Measurements from ENCODE around the gene ZNRF3.
"Not testable (repeated sequence)": the region's sequence is repeated elsewhere in the genome, so short reads cannot be mapped to it uniquely, and the experiment has no call there.

ZNRF3 gene

DNA sequence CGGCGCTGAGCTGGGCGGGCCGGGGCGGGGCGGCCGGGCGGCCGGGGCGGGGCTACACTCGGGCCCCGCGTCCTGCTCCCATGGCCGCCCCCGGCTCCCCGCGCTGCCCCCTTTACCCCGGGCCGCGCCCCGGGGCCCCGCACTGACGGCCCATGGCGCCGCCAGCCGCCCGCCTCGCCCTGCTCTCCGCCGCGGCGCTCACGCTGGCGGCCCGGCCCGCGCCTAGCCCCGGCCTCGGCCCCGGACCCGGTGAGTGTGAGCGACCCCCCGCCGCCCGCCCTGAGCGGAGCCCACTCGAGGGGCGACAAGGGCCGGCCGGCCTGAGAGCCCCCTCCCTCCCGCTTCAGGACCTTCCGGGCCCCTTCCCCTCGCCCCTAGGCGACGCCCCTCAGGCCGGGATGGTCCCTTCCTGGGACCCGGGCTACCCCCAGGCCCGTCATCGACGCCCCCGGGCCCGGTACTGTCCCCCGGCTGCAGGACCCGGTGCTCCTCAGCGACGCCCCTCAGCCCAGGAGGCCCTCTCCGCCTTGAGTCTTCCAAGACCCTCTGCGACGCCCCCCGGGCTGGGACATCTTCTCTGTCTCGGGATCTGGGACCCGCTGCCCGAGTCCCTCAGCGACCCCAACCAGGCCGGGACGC, 189.7 kb downstream of the ZNRF3 start, which contains the start of gene KREMEN1:
KREMEN1 (plus strand) TSS at position 57 of the 639 bp plus-strand sequence; CDS start at position 153, 96 bp downstream.
- no peak for DNase-seq

DNA sequence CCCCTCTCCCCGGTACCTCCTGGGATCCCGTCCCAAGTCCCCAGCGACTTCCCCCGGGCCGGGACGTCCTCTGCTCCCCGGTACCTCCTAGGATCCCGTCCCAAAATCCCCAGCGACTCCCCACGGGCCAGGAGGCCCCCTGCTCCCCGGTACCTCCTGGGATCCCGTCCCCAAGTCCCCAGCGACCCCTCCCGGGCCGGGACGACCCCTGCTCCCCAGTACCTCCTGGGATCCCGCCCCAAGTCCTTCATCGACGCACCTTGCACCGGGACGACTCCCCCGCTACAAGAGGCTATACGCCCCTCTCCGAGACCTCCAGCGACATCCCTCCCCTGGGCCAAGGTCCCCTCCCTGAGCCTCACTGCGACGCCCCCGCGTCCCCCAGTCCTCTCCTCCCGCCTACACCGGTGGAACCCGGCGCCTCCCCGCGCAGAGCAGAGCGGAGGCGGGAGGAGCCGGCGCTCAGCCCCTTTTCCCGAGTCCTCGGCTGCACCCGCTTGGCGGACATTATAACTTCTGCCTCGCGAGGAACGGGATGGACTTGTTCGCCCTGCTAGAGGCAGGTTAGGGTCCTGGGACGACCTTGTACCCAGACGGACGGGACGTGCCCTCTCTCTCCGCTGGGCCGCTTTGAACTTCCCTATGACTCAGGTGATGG, 190.4 kb downstream of the ZNRF3 start:
- no peak for DNase-seq

DNA sequence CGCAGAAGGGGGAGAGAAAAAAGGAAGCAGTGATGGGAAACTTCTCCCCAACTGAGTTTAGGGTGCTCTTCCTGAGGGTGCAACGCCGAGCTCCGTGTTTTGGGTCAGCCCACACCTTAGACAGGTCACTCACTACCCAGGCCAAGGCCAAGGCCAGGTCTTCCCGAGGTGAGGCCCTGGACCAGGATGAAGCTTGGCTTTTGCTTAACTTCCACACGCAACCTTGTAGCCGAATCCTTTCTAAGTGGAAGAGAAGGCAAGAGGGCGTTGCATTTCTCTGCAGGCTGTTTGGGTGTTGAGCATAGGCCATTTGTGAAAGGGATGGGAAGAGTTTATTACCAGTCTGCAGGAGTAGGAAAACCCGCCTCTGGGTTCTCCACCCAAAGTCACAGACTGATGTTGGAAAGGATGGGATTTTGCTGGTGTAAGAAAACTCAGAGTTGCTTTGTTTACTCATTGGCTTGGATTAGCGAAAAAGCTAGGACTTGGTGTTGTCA, 191.0 kb downstream of the ZNRF3 start:
- no peak for DNase-seq

DNA sequence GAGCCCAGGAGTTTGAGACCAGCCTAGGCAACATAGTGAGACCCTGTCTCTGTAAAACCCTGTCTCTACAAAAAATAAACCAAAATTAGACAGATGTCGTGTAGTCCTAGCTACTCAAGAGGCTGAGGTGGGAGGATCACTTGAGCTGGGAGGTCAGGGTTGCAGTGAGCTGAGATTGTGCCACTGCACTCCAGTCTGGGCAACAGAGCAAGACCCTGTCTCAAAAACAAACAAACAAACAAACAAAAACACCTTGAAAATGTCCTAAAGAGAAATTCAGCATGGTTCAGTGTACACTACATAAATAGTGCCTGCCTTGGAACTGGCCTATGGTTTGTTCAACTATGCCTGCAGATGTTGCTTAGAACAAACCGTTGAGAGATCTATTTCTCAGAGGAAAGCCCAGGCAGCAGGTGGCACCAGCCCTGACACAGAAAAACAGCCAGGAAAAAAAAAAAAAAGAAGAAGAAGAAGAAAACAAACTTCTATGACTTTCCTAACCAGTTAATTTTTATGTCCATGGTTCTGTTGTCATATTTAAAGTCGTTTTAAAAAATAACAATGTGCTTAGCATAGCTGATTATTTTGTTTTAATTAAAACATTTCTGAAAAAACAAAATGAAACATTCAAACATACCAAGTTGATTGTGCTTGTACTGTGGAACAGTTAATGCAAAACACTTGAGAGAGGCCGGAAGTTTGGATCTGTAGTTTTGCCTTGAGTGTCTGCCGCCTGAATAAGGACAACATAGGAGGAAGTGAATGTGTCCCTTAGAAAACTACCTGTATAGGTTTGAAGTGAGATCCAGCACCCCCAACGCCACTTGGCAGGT, 194.9 kb downstream of the ZNRF3 start:
- DNase-seq: no peak

DNA sequence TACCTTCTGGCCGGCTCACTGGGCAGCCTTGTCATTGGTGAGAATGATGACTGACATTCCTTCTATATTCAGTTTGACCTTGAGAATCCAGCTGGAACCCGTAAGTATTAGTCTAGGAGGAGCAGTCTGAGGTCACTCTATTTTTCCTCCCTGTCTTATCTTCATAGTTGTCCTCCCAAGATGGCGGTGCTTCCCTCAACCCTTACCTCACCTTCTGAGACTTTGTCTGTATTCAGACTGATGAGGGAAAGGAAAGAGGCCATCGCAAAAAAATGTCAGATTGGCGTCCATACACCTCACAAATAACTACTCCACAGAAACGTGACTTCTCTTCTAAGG, 195.5 kb downstream of the ZNRF3 start:
- no peak for DNase-seq

DNA sequence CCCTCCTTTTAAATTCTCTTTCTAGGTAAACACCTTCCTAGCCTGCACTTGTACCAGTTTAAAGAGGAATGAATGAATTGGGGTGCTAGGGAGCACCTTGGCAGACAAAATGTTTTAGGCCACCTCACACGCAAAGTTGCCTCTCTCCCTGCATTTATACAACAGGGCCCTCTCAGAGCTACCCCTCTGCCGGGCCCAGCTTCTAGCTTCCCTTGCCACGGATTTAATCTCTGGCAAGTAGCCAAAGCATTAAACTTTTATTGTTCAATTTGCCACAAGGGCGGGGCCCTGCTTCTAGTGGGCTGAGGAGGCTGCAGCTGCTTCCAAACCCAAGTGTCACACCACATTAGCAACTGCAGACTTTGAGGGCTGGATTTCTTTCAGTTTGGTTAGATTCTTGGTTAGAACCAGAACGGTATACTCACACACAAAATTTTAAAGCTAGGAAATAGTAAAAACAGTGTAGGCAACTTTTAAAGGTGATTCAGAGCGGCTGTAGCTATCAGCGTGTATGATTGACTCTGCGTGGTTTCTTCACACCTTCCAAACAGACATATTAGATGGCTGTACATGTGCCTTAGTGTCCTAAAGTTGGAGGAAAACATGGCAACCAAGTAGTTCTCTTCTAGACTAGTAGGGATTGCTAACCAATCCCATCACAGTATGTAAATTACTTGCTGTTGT, 196.0 kb downstream of the ZNRF3 start:
- no peak for DNase-seq

DNA sequence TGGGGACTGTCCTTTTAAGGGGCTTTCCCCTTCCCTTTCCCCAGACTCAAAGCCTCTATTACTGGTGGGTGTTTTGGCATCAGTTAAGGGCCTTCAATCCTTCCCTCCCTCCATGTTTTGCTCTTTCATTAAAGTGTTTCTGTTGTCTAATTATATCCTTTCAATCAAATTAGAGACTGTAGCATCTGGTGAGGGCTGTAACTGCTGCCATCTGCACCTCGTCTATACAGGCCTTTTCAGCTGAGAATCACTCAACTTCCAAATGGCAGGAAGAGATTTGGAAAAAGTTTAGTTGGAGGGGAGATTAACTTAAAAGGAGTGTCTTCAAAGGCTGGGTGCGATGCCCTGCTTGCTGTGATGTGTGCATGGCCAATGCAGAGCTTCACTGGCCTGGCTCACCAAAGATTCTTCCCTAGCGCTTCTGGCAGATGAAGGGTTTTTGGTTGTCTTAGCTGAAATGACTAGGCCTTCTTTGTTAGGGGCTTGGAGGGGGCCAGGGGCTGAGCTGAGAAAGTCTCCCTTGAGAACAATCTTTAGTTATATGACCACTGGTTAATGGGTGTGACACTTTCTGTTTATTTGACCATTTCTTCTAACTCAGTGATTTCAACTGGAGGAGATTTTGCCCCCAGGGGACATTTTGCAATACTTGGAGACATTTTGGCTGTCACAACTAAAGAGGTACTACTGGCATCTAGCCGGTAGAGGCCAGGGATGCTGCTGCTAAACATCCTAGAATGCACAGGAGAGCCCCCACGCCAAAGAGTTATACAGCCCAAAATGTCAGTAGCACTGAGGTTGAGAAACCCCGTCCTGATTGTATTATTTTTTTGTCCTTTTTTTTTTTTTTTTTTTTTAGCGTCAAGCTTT, 197.0 kb downstream of the ZNRF3 start:
- no peak for DNase-seq

DNA sequence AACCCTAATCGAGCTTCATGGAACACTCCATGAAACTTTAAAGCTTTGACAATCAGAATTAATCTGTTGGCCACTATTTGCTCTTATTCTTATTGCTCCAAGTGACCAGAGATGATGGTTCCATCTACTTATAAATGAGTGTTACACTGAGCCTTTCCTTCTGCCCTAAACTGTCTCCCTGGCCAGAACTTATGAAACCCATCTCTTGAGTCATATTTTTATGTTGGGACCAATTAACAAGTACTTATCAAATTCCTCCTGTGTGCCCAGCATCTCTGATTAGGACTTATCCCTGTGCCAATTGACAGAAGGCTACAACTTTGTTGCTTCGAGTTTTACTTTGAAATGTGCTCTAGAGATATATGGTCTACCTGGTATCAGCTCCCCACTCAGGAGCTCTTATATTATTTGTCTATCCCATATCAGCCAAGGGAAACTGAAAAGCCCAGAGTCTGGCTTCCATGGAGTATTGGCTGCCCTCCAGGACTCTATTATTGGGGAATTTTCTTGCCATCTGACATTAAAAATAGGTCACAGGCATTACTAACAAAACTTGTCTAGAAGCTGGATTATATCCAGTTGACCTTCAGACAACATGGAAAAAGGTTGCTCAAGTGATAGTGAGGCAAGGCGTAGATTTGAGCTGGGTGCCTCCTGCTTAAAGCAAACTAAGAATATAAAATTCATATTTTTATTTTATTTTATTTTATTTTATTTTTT, 198.3 kb downstream of the ZNRF3 start:
- no peak for DNase-seq

DNA sequence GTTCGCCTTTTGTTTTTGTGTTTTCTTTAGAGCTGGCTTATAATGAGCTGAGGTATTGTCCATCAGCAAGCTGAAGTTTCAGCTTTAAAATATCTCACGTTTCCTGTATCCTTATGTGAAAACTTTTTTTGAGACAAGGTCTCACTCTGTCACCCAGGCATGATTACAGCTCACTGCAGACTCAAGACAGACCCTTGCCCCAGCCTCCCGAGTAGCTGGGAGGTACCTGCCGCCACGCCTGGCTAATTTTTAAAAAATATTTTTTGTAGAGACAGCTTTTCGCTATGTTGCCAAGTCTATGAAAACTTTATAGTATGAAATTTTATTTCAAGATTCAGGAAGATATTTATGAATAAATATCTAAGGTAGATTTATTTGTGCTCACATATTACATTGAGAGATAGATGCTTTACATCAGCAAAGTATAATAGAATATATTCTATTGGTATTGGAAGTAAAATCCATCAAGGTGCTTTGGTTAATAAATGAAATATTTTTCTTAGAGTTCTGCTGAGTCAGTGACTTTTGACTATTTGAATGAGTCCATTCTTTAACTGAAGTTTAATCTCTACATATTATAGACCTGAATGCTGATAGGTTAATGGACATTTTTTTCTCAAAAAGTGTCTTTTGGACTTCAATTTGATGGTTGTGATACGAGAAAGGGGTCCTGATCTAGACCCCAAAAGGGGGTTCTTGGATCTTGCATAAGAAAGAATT, 199.6 kb downstream of the ZNRF3 start:
- DNase-seq: no peak

DNA sequence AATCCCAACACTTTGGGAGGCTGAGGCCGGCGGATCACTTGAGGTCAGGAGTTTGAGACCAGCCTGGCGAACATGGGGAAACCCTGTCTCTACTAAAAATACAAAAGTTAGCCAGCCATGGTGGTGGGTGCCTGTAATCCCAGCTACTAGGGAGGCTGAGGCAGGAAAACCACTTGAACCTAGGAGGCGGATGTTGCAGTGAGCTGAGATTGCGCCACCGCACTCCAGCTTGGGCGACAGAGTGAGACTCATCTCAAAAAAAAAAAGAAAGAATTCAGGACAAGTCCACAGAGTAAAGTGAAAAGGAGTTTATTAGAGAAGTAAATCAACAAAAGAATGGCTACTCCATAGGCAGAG, 200.2 kb downstream of the ZNRF3 start:
- not testable (repeated sequence) for DNase-seq

DNA sequence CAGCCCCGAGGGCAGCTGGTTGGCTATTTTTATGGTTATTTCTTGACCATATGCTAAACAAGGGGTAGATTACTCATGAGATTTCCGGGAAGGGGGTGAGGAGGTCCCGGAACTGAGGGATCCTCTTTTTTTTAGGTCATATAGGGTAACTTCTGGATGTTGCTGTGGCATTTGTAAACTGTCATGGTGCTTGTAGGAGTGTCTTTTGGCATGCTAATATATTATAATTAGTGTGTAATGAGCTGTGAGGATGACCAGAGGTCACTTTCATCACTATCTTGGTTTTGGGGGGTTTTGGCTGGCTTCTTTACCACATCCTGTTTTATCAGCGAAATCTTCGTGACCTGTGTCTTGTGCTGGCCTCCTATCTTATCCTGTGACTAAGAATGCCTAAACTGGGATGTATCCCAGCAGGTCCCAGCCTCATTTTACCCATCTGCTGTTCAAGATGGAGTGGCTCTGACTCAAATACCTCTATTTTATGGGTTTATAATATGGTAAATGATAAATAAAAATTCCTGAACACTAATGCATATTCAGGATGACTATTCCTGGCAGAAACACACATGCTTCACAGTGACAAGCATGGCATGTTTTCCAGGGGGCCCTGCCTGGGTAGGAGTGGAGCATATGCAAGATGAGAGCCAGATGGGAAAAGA, 200.7 kb downstream of the ZNRF3 start:
- no peak for DNase-seq

DNA sequence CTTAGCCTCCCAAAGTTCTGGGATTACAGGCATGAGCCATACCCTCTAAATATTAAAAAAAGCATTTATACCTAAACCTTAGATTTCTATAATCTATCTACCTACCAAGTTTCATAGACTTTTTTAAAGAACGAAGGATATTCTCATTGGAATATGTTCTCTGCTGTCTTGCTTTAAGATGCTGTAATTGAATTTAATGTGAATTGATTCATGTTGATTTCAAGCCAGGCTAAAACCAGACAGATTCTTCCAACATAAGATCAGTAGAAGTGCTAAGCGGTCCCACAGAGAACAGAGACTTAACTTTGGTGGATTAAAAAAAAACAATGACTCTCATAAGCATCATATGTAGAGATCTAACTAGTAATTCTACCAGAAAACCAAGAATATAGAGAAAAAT, 203.6 kb downstream of the ZNRF3 start:
- no peak for DNase-seq

DNA sequence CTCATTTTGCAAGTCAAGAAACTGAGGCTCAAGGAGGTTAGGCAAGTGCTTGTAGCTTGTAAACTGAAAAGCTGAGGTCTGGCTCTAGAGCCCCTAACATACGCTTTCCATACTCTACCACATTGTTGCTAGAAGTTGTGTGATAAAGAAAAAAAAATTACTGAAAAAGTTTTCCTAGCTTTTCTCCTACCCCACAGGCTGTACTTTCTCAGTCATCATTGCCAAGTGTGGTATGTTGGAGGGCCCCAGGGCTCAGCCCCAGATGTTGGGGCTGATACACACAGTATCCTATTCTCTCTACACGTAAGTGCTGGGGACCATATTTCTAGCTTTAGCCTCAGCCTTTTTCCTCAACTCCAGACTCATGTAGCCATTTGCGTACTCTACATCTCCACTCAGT, 205.4 kb downstream of the ZNRF3 start:
- no peak for DNase-seq

DNA sequence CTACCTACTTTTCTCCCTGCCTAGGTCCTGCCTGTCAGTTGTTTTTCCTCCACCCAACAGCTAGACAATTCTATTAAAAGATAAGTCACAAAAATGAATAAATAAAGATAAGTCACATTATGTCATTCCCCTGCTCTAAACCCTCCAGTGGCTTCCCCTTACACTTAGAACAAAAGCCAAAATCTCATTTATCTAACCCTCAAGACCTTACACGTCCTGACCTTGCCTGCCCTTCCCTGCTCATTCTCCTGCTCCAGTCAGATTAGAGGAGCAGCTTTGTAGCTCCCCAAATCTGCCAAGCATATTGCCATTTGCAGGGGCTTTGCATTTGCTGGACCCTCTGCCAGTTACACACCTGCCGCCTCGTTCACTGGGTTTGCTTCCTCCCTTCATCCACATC, 206.1 kb downstream of the ZNRF3 start:
- DNase-seq: no peak

DNA sequence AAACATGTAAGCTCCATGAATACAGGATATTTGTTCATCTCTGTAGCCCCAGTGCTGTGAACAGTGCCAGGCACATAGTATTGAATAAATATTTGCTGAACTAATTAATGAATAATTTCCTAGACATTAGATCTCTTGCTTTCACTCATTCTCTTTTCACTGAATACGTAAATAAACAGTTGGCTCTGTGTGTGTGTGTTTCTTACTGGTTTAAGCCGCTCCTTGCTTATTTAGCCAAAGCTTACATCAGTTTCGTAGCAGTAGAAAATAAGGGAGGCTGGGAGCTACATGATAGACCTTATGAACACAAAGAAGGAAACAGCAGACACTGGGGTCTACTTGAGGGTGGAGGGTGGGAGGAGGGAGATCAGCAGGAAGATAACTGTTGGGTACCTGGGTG, 206.7 kb downstream of the ZNRF3 start:
- DNase-seq: no peak

DNA sequence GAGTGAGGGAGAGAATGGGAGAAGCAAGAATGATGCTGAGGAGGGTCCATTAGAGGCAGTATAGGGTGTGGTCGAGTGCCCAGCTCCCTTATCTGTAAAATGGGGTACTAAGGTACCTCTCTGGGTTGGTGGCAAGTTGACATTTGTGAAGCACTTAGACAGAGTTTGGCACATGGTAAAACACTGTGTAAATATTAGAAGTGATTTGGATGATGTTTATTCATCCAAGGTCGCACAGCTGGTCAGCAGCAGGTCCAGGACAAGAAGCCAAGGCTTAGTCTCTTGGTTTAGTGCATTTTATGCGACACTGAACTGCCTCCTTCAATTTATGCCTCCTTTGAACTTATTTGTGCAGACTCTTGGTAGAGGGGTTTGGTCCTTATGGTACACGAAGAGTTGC, 208.9 kb downstream of the ZNRF3 start:
- DNase-seq: no peak

DNA sequence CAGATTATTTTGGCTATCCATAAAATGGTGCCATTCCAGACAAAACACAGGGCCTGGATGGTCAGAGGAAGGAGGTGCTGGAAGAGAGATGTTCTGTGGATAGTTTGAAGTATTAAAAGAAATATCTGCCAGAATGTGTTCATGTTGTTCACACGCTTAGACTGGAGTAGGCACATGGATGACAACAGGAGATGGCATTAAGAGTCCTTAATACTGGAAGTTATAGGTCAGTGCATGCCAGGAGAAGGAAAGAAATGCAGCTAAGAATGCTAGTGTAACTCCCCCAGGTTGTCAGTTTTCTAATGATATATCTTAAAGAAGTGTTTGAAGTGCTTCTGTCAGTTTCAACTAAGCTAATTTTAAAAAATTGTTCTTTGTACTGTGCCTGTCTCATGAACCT, 209.7 kb downstream of the ZNRF3 start:
- DNase-seq: no peak

DNA sequence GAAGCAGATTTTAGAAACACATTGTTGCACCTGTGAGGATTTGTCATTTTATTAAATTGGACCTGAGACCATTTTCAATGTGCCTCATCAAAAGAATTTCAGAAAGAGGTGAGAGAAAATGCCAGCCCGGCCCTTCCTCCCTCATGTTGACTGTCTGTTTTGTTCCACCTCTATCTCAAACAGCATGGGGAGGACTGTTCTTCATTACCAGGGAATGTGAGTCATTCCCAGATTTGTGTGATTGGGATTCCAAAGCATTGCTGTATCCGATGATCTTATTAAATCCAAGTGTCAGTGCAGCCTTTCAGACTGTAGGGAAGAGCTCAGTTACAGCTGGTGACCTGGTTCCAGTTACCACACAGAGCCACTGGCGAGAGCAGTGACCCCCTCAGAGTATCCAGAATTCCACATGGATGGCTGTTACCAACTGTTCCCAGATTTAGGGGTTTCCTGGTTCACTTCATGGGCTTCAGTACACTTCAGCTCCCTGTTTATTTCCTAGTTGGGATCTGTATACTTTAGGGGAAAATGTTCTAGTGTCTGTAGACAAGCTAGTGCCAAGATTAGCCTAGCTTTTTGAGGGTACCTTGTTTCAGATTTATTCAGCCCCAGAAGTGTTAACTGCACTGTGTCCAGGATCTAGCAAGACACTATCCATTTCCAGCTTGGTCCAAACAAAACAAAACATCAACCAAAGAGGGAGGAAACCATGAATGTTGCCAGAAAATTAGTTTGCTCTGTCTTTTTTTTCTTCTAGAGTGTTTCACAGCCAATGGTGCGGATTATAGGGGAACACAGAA, 210.3 kb downstream of the ZNRF3 start:
- no peak for DNase-seq

DNA sequence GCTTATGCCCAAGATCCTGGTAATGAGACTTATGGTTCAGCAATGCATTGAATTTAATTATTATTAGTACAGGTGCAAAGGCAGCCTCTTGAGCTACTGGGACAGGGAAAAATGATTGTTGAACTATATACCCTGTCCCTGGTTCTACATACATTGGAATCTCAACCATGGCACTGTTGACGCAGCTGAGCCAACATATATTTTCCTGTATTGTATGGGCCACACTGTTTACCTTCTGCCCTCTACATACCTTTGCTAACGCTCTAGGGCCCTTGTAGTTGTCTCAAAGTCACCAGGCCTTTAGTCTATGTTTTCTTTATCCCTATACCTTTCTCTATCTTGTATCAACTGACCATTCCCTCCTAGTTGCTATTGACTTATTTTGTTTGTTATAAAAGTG, 212.1 kb downstream of the ZNRF3 start:
- no peak for DNase-seq
